Activated T-cell treated with anti-CD3 and anti-CD28 coated beads, Interleukin-2, amount 50 U/mL, for 72 hours (primary cell): ENCODE data around the gene LIMK2. TPM values are rescaled to one million over a fixed set of nuclear protein-coding genes. Genes with fewer than 3 reads are reported as not detected.
A peak's percentile ranks its signal among the peaks of the same experiment; 100 is the strongest.
"Not testable (repeated sequence)": the region's sequence is repeated elsewhere in the genome, so short reads cannot be mapped to it uniquely, and the experiment has no call there.

Source experiments
- ATAC-seq, 2 donors: fragments of 150-1000 bp; cut with Tn5 transposase; replicated peaks in 1 of 2; 2 replicates each; pipeline ENCODE4 v1.10.0; 2021; ENCODE audit warnings: moderate library complexity in 2 of 2, mild to moderate bottlenecking in 1 of 2
- DNase-seq, 2 donors: peaks; one replicate each; pipeline ENCODE4 v3.0.0; 2021 to 2022; ENCODE audit warnings: mixed read lengths in 1 of 2
- H3K27ac Mint-ChIP-seq: one replicate; pipeline ENCODE4 v1.8.0; 2022; ENCODE audit warnings: mild to moderate bottlenecking, moderate library complexity, mixed read lengths
- H3K27me3 Mint-ChIP-seq: one replicate; pipeline ENCODE4 v1.8.0; 2022; ENCODE audit warnings: low read depth, mixed read lengths
- H3K36me3 Mint-ChIP-seq, 2 donors: one replicate each; pipeline ENCODE4 v1.8.0; 2022; ENCODE audit warnings: mixed read lengths in 2 of 2, mild to moderate bottlenecking in 1 of 2; ENCODE audit not compliant: insufficient read depth in 2 of 2
- H3K4me1 Mint-ChIP-seq: one replicate; pipeline ENCODE4 v1.8.0; 2022; ENCODE audit warnings: low read depth, mixed read lengths
- H3K4me3 Mint-ChIP-seq, 2 donors: one replicate each; pipeline ENCODE4 v1.8.0; 2022; ENCODE audit warnings: mild to moderate bottlenecking in 2 of 2, mixed read lengths in 2 of 2, moderate library complexity in 2 of 2
- H3K9me3 Mint-ChIP-seq, 2 donors: one replicate each; pipeline ENCODE4 v1.8.0; 2022; ENCODE audit warnings: mixed read lengths in 2 of 2
- total RNA-seq, 2 donors: library from RNA; stranded (reverse); gene quantifications; one replicate each; pipeline ENCODE4 v1.2.3, GENCODE V29; 2022

Gene LIMK2
- total RNA-seq, 2 donors from 2014 or later, result 36.2 to 37.0 TPM

DNA sequence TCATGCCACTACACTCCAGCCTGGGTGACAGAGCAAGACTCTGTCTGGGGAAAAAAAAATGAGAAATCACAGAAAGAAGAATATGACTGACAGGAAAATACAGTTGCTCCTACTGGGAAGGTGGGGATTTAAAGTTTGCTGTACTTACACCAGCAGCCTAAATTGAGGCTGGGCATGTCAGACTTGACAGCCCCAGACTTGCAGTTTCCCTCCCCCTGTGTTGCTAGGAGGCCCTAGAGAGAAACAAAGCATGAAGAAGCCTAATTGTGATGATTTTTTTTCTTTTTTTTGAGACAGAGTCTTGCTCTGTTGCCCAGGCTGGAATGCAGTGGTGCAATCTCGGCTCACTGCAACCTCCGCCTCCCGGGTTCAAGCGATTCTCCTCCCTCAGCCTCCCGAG is 17.4 kb upstream of the LIMK2 start:
- not testable (repeated sequence) for H3K4me1 Mint-ChIP-seq, H3K9me3 Mint-ChIP-seq, H3K4me3 Mint-ChIP-seq, H3K27ac Mint-ChIP-seq, ATAC-seq, DNase-seq, H3K36me3 Mint-ChIP-seq, H3K27me3 Mint-ChIP-seq

DNA sequence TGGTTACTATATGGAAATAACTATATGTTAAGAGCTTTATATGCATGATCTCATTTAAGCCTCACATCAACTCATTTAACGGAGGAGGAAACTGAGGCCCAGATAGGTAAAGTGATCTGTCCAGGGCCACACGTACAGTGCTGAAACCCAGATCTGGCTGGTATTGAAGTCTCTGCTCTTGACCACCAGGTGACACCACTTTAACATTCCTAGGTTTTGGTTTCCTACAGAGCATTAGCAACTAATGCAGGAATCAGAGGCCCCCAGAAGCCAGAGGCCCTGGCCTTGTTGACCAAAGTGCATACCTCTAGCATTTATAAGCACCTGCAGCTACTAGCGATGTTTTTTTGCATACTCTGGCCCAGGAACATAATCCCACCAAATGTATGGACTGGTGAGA is 12.9 kb upstream of the LIMK2 start:
- no peak overlapping the region for H3K27ac Mint-ChIP-seq
- no peak for DNase-seq
- H3K9me3 Mint-ChIP-seq, result no peaks in the 10 kb centered on the region
- H3K4me1 Mint-ChIP-seq, result no peaks in the 10 kb centered on the region
- H3K27me3 Mint-ChIP-seq, result no peaks in the 10 kb centered on the region
- no peak for ATAC-seq
- no peak overlapping the region for H3K4me3 Mint-ChIP-seq
- H3K36me3 Mint-ChIP-seq, result peaks cover 0 to 1% of the 10 kb centered on the region in 2 donors

DNA sequence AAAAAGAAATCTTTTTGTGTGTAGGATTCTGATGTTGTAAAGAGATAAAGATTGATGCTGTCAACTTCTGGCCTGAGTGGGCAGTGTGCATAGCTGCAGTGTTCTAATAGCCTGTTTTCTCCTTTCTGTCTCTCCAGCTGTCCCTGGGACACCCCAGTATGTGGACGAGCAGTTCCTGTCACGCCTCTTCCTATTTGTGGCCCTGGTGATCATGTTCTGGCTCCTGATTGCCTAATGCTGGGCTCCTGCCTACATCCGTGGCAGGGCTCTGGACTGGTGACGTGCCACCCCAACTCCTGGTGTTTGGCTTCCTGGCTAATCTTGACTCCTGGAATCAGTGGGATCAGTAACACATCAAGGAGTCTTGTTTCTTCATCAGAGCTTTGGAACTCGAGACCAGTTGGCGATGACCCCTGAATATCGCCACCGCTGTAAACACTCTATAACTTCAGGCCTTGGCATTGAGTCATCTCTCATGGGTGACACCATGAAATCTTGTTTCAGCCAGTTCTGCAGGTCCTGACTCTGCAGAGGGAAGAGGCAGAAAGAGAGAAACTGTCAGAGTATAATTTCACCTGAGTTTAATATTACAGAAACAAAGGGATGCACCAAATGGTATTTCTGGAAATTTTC is 7.6 kb upstream of the LIMK2 start:
- H3K4me3 Mint-ChIP-seq, H3K36me3 Mint-ChIP-seq, H3K27me3 Mint-ChIP-seq, H3K27ac Mint-ChIP-seq, ATAC-seq, H3K9me3 Mint-ChIP-seq, H3K4me1 Mint-ChIP-seq, DNase-seq: not testable (repeated sequence)

DNA sequence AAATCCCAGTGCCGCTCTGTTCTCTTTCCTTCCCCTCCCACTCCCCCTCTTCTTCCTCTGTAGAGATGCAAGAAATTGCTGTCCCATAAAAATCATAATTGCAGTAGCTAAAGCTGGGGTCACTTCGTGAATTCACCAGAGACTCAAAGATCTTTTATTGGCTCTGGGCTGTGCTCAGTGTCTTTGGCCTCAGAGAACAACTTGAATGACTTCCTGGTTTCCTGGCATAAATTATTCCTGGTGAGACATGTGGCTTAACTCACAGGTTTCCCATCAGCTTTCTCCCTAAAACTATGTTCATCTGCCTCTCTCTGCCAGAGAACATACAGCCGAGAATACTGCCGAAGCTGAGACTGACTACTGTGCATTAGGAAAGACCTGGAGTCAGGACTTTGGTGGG is 7.0 kb upstream of the LIMK2 start:
- not testable (repeated sequence) for H3K4me1 Mint-ChIP-seq, H3K9me3 Mint-ChIP-seq, H3K36me3 Mint-ChIP-seq, H3K27me3 Mint-ChIP-seq, H3K27ac Mint-ChIP-seq, DNase-seq, ATAC-seq, H3K4me3 Mint-ChIP-seq

DNA sequence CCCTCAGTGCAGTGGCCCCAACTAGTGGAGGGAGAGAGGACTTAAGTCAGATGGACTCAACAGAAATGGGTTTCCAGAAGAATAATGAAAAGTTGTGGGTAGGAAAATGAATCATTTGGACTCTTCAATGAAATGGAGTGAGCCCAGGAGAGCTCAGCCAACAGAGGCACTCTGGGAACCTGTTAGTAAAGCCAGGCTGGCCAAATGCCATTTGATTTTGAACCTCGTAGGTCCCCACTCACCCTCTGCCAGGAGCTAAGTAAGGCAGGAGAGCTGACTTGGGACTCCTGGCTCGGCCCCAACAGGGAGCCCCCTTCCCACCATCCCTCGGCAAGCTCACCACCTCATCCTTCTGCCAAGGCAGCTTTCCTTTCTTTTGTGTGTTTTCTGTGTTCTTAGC is 5.6 kb upstream of the LIMK2 start:
- H3K9me3 Mint-ChIP-seq, H3K27me3 Mint-ChIP-seq, ATAC-seq, H3K4me3 Mint-ChIP-seq, H3K36me3 Mint-ChIP-seq, H3K27ac Mint-ChIP-seq, DNase-seq: not testable (repeated sequence)
- H3K4me1 Mint-ChIP-seq, result peaks cover 13% of the 10 kb centered on the region

DNA sequence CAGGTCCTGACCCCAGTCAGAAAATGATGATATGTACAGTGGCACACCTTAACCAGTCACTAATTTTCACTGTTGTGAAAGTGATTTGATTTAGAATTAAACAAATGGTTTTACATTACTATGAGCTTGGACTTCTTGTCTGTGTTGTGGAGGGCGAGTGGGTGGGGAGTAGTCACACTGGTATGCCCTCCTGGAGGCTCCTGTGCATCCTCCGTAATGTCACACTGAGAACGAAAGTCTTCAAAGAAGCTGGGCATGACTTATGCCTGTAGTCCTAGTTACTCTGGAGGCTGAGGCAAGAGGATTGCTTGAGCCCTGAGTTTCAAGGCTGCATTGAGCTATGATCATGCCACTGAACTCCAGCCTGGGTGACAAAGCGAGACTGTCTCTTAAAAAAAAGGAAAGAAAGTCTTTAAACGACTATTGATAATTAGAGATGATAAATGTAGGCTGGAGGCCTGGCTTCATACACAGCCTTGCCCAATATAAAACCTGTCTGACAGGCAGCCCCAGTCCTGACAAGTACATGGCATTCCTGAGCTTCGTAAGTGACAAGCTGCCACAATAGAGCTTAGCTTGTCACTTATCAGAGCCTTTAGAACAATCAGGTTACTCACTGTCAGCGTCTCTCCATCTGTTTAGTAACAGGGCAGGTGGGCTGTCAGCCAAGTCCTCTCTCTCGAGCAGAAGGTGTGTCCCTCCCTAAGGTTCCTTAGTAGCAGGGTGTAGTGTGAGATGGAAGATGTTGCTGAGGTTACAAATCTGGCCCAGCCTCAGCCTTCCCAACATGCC is 5.0 kb upstream of the LIMK2 start:
- ATAC-seq (peak; percentile 42 to 54), DNase-seq (peak; percentile 18 to 33)
- H3K9me3 Mint-ChIP-seq, result no peaks in the 10 kb centered on the region
- peaks cover 19% of the 10 kb centered on the region for H3K4me1 Mint-ChIP-seq
- H3K36me3 Mint-ChIP-seq, result peaks cover 1 to 2% of the 10 kb centered on the region in 2 donors
- H3K4me3 Mint-ChIP-seq, result no peak overlapping the region
- H3K27me3 Mint-ChIP-seq, result no peaks in the 10 kb centered on the region
- H3K27ac Mint-ChIP-seq, result no peak overlapping the region

DNA sequence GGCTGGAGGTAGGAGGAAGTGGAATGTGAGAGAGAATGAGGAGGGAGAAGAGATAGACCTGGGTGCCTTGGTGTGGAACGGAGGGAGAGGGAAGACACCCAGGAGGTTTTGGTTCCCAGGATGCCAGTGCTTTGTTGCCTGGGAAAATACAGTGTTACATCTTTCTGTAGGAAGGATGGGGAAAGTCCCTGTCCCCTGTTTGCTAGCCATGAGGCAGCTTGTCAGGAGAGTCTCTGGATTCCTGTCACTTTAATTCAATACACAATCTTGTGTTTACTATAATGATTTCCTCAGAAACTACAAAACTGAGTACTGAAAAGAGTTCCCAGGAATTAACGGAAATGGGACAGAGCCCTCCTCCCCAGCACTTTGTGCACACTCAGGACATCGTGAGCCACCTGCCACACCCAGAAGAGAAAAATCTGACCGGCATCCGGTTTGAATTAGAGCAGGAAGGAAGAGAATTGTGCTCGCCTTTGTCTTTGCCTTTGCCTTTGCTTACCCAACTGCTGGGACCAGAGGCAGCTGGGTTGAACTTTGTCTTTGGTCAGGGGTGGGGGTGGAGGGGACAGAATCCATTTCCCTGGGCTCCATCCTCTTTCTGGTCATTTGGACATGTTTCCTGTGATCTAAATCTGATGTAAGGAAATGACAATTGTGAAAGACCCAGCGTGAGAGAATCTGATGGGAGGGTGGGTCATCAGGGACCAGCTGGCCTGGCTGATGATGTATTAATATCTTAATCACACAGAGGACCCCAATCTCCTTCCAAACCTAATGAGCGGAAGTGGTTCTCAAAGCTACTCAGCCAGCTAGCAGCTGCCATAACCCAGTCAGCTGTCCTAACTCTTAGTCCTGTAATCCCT is 1.3 kb upstream of the LIMK2 start:
- H3K36me3 Mint-ChIP-seq, result no peaks in the 10 kb centered on the region
- DNase-seq, result peak; percentile 9 to 23
- H3K9me3 Mint-ChIP-seq, result no peaks in the 10 kb centered on the region
- H3K4me3 Mint-ChIP-seq, result peak overlapping the region; percentile 90 to 93
- no peaks in the 10 kb centered on the region for H3K27me3 Mint-ChIP-seq
- H3K4me1 Mint-ChIP-seq, result peaks cover 42% of the 10 kb centered on the region
- ATAC-seq, result no peak
- peak overlapping the region; percentile 96 for H3K27ac Mint-ChIP-seq

DNA sequence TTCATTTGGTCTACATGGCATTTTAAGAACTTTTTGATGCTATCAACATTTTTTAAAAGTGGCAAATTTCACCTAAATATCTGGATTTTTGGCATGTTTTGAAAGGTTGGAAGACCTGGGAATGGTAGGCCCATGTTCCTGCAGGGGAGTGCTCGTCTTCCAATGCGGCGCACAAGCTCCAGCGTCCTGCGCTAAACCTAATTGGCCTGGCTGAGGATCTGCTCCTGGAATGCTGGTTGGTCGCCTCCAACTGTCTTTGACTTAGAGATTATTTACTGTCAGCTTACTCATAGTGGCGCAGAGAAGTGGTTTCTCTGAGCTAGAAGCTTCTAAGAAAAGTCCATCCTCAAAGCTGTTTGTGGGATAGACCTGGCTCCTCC is 626 bp upstream of the LIMK2 start:
- Mint-ChIP-seq H3K36me3 (no peaks in the 10 kb centered on the region), H3K4me3 (peak overlapping the region; percentile 90 to 93), H3K9me3 (no peaks in the 10 kb centered on the region), H3K27me3 (no peaks in the 10 kb centered on the region), H3K27ac (peak overlapping the region; percentile 96), H3K4me1 (peaks cover 49% of the 10 kb centered on the region)
- ATAC-seq (no peak), DNase-seq (no peak)

DNA sequence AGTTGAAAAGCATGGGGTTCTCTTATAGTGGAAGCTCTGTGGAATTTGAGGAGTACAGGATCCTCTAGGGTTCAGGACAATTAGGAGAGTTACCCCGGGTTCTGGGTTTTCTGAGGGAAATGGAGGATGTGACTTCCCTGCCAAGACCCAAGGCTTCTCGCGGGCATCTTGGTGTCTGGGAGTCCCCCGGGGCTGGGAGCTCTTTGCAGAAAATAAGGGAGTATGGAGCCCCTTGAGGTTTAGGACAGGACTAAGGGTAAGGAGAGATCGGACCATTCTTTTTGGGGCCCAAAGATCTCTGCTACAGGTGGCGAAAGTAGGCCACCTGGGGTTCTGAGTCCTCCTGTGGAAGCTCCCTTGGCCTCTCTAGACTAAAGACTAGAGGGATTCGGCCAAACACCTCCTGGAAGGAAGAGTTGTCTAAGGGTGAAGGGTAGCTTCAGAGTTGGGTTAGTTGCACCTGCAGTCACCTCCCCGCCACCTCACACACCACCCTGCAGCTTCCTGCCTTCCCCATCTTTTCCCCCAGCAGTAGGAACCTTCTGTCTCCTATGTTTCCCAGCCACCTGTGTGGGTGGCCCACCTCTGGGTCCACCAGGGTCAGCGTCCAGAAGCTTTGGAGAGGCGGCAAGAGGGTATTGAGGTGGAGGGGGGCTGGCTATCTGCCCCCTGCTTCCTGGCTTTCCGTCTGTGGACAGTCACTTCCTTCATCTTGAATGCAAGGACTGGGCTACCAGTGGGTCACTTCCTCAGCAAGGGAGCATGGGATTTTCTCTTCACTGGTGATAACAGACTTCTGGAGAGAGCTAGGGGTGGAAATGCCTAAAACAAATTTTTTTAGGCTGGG is 908 bp downstream of the LIMK2 start:
- Mint-ChIP-seq H3K4me3 (peak overlapping the region; percentile 90 to 93), H3K27me3 (no peaks in the 10 kb centered on the region), H3K9me3 (no peaks in the 10 kb centered on the region), H3K4me1 (peaks cover 61% of the 10 kb centered on the region), H3K36me3 (no peaks in the 10 kb centered on the region), H3K27ac (peak overlapping the region; percentile 25)
- ATAC-seq (no peak), DNase-seq (no peak)

DNA sequence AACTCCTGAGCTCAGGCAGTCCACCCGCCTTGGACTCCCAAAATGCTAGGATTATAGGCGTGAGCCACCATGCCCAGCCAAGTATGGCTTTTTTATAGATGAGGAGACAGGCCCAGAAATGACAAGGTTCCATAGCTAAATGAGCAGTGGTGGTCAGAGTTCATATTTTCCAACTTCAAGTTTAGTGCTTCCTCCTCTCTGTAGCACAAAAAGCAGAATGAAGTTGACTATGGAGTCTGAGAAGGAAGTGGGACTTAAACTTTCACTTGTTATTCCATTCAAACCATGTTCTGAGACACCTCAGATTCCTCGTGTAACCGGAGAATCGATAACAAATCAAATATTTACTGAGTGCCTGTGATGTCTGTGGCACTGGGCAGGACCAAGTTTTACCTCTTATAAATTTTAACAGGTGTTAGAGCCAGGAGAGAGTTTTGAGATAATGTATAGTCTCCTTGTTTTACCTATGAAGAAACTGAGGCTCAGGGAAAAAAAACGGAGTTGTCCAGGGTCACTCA is 3.0 kb downstream of the LIMK2 start:
- DNase-seq (no peak), ATAC-seq (no peak)
- peaks cover 0 to 1% of the 10 kb centered on the region in 2 donors for H3K36me3 Mint-ChIP-seq
- no peak overlapping the region for H3K4me3 Mint-ChIP-seq
- H3K27me3 Mint-ChIP-seq, result no peaks in the 10 kb centered on the region
- no peaks in the 10 kb centered on the region for H3K9me3 Mint-ChIP-seq
- no peak overlapping the region for H3K27ac Mint-ChIP-seq
- peaks cover 70% of the 10 kb centered on the region for H3K4me1 Mint-ChIP-seq

DNA sequence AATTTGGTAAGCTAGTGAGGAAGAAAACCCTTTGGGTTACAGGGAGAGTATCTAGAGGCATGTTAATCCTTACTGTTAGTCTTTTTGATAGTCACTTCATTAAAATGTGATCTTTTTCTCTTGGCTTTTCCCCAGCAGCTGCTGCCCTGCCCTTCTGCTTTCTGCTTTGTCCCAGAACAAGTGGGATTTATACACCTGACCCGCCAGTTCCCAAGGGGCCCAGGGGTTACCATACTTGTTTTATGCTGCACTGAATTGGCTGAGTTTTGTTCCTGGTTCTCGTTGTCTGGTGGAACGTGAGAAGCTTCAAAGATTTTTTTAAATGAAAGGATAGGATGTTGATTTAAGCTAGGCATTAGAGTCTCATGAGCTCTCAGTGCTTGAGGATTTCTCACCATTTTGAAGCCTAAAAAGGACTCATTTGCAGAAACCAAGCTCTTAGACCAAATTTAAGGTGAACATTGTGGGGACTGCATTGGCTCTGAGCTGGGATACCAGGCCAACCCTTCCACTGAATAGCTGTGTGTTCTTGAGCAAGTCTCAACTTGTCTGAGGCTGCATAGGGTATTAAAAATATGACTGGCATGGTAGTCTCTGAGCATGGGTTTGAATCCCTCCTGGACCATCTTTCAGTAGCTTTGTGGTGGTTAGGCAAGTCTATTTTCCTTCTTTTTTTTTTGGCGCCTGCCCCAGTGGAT is 6.6 kb downstream of the LIMK2 start:
- peaks cover 57% of the 10 kb centered on the region for H3K4me1 Mint-ChIP-seq

DNA sequence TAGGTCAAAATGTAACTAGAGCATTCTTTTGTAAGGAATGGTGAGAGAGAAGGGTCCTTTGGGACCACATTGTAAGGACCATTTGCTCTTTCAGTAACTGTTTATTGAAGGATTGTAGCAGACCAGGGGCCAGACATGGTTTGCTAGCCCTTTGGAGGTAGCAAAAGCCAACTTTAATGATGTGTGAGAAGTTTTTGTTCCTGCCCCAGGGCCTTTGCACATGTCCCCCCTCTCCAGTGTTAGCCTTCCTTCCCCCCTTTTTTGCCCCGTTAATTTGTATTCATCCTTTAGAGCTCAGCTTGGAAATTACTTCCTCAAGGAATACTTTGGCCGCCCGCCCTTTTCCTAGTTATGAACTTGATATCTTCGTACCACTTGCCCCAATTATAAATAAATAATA is 9.0 kb downstream of the LIMK2 start:
- no peaks in the 10 kb centered on the region for H3K9me3 Mint-ChIP-seq
- peaks cover 38% of the 10 kb centered on the region for H3K4me1 Mint-ChIP-seq
- no peak for DNase-seq
- no peak overlapping the region for H3K4me3 Mint-ChIP-seq
- no peaks in the 10 kb centered on the region for H3K27me3 Mint-ChIP-seq
- ATAC-seq, result no peak
- peak overlapping the region; percentile 31 for H3K27ac Mint-ChIP-seq
- H3K36me3 Mint-ChIP-seq, result peaks cover 0 to 4% of the 10 kb centered on the region in 2 donors

More for the DNA sequence above, 6.6 kb downstream of the LIMK2 start:
- H3K9me3 Mint-ChIP-seq, result no peaks in the 10 kb centered on the region
- peak overlapping the region; percentile 73 for H3K27ac Mint-ChIP-seq
- H3K27me3 Mint-ChIP-seq, result no peaks in the 10 kb centered on the region
- no peak for DNase-seq
- no peak overlapping the region for H3K4me3 Mint-ChIP-seq
- no peak for ATAC-seq
- H3K36me3 Mint-ChIP-seq, result peaks cover 0 to 1% of the 10 kb centered on the region in 2 donors
